Measurements from ENCODE around the gene MLNR.

DNA sequence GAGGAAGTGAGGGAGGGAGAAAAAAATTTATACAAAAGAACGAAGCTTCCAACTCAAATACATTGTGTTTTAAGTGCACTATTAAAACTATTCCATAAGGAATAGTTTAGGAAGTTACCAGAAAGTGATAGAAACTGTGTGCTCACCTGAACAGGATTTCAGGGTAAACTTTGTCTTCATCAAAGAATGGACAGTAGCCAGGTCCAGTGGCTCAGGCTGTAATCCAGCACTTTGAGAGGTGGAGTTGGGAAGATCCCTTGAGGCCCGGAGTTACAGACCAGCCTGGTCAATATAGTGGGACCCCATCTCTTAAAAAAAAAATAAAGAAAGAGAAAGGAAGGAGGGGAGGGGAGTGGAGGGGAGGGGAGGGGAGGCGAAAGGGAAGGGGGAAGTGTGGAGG is 14.6 kb downstream of the MLNR start:
- TF ChIP-seq, protein P1, sequence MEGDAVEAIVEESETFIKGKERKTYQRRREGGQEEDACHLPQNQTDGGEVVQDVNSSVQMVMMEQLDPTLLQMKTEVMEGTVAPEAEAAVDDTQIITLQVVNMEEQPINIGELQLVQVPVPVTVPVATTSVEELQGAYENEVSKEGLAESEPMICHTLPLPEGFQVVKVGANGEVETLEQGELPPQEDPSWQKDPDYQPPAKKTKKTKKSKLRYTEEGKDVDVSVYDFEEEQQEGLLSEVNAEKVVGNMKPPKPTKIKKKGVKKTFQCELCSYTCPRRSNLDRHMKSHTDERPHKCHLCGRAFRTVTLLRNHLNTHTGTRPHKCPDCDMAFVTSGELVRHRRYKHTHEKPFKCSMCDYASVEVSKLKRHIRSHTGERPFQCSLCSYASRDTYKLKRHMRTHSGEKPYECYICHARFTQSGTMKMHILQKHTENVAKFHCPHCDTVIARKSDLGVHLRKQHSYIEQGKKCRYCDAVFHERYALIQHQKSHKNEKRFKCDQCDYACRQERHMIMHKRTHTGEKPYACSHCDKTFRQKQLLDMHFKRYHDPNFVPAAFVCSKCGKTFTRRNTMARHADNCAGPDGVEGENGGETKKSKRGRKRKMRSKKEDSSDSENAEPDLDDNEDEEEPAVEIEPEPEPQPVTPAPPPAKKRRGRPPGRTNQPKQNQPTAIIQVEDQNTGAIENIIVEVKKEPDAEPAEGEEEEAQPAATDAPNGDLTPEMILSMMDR (IDR thresholded peaks at IDR 0.05; ENCODE audit: poor library complexity, severe bottlenecking), result no peak
- TF ChIP-seq TAF1 (IDR thresholded peaks at IDR 0.05; ENCODE audit: low read depth) (no peak), POLR2AphosphoS5 (IDR thresholded peaks at IDR 0.05) (no peak), EZH2 (IDR thresholded peaks at IDR 0.05; ENCODE audit: borderline replicate concordance, insufficient read depth, low read length, poor library complexity, severe bottlenecking) (no peak), RAD21 (conservative IDR thresholded peaks at IDR 0.05) (no peak), EP300 (conservative IDR thresholded peaks at IDR 0.05; ENCODE audit: poor library complexity, severe bottlenecking) (no peak), SMC3 (conservative IDR thresholded peaks at IDR 0.05; ENCODE audit: poor library complexity) (no peak)
- TF ChIP-seq, protein P2, sequence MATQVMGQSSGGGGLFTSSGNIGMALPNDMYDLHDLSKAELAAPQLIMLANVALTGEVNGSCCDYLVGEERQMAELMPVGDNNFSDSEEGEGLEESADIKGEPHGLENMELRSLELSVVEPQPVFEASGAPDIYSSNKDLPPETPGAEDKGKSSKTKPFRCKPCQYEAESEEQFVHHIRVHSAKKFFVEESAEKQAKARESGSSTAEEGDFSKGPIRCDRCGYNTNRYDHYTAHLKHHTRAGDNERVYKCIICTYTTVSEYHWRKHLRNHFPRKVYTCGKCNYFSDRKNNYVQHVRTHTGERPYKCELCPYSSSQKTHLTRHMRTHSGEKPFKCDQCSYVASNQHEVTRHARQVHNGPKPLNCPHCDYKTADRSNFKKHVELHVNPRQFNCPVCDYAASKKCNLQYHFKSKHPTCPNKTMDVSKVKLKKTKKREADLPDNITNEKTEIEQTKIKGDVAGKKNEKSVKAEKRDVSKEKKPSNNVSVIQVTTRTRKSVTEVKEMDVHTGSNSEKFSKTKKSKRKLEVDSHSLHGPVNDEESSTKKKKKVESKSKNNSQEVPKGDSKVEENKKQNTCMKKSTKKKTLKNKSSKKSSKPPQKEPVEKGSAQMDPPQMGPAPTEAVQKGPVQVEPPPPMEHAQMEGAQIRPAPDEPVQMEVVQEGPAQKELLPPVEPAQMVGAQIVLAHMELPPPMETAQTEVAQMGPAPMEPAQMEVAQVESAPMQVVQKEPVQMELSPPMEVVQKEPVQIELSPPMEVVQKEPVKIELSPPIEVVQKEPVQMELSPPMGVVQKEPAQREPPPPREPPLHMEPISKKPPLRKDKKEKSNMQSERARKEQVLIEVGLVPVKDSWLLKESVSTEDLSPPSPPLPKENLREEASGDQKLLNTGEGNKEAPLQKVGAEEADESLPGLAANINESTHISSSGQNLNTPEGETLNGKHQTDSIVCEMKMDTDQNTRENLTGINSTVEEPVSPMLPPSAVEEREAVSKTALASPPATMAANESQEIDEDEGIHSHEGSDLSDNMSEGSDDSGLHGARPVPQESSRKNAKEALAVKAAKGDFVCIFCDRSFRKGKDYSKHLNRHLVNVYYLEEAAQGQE (IDR thresholded peaks at IDR 0.05; ENCODE audit: borderline replicate concordance), result no peak

Measured in neural cell (in vitro differentiated cells).